Right kidney (tissue), 1 donor: Measurements from ENCODE around the gene CSGALNACT2.

Experiments used
- DNase-seq: peaks from one replicate; pipeline ENCODE4 v3.0.0-alpha.2; 2016

Gene CSGALNACT2

DNA sequence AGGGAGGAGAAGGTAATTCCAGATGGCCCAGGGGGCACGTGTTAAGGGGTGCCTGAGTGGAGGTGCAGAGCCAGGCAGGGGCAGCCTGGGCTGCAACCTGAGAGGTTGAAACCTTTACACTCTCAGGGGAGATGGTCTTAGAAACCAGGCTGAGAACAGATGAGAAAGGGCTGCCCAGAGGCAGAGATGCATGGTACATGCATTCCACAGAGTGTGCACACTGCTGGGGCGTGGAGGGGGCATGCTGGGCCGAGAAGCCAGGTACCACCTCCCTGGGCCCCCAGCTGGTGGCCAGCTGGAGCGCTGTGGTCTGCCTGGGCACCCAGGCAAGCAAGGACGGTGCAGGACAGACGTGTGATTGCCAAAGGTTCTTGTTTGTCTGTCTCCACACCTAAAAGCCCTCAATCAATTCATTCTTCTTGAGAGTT is 14.1 kb upstream of the CSGALNACT2 start:
- no peak for DNase-seq

DNA sequence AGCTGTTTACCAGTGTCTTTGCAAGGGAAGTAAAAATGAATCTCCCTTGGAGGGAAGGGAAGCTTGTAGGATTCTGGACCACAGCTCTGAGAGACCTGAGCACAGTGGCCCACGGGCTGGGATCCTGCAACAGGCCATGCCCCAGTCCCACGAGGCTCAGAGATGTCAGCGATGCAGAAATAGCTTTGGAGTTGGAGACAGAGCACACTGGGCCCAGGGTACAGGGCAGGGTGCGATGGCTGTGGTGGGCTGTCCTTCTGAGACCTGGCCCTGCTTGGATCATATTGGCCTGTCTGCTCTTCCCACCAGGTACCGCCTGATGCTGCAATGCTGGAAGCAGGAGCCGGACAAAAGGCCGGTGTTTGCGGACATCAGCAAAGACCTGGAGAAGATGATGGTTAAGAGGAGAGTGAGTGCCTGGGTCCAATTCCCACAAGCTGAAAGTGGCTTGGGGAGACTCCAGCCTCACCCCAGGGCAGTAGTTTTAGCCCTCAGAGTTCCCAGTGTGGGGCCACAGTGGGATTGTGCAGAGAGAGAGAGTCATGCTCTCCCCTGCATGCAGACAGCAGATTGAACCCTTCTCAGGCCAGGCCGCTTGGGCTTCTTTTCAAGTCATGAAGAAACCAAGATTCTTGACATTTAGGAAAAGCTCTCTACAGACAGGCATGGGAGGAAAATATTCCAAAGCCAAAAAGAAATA is 13.5 kb upstream of the CSGALNACT2 start:
- no peak for DNase-seq

DNA sequence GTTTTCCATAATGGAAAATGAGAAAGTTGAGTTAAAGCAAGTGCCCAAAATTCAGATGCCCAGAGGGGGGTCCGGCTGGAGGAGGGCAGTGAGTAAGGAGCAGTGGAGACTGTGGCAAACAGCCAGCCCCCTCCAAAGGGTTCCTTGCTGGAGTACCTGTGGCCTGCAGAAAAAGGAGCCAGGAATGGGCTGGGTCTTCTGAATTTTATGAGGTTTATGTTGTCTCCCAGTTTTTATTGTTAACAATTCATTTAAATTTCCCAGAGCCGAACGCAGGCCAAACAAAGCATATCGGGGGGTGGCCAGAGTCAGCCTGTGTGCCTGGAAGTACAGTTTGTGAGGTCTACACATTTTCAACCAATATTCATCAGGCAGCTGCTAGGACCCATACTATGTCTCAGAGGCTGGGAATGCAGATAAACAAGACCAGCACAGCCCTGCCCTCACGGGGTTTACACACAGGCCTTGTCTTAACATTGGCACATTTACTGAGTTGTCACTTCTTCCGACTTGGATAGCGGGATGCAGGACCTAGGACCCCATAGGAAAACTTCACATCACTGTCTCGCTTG is 12.9 kb upstream of the CSGALNACT2 start:
- DNase-seq, result no peak

DNA sequence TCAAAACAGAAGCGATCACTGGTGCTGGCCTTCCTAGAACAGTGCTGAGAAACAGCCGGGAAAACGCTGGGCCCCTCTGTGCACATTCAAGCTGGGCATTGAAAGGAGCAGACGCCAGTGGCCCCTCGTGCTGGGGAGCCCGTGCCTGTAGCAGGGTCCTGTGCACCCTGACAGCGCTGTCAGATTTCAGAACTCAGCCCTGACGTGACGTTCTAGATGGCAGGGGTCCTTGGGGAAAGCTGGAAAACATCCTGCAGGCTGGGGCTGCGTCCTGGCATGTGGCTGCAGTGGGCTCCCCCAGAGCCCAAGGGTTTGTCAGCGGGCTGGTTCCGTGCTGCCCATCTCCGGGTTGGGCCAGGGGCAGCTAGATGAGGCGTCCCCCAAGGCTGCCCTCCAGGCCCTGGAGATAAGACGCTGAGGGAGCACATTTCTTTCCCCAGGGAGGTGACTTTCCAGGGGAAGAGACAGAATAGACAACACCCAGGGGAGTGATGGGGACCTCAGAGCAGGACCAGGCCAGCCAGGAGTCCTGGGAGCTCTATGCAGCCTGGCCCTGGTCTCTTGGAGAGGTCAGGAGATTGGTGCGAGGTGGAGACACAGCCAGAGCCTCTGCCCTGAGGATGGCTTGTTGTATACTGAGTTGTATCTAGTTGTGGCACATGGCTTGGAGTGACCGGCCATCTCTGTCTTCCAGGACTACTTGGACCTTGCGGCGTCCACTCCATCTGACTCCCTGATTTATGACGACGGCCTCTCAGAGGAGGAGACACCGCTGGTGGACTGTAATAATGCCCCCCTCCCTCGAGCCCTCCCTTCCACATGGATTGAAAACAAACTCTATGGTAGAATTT is 12.1 kb upstream of the CSGALNACT2 start:
- DNase-seq, result no peak

DNA sequence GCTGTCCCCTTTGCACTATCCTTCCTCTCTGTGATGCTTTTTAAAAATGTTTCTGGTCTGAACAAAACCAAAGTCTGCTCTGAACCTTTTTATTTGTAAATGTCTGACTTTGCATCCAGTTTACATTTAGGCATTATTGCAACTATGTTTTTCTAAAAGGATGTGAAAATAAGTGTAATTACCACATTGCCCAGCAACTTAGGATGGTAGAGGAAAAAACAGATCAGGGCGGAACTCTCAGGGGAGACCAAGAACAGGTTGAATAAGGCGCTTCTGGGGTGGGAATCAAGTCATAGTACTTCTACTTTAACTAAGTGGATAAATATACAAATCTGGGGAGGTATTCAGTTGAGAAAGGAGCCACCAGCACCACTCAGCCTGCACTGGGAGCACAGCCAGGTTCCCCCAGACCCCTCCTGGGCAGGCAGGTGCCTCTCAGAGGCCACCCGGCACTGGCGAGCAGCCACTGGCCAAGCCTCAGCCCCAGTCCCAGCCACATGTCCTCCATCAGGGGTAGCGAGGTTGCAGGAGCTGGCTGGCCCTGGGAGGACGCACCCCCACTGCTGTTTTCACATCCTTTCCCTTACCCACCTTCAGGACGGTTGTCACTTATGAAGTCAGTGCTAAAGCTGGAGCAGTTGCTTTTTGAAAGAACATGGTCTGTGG is 11.4 kb upstream of the CSGALNACT2 start:
- no peak for DNase-seq

DNA sequence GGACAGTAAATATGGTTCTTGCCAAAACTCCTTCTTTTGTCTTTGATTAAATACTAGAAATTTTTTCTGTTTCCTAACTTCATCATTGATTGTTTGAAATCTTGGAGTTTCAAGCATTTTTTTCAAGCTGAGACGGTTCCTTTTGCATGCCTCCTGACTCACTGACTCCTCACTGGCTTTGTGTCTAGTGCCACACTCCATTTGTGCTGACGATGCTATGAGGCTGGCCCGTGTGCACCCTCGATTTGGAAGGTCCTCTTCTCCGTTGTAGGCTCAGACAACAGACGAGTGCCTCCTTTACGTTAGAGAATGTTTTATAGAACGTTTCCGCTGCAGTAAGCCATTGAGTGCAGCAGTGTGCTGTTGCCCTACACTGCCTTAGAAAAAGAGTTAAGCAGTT is 10.8 kb upstream of the CSGALNACT2 start:
- DNase-seq, result no peak

DNA sequence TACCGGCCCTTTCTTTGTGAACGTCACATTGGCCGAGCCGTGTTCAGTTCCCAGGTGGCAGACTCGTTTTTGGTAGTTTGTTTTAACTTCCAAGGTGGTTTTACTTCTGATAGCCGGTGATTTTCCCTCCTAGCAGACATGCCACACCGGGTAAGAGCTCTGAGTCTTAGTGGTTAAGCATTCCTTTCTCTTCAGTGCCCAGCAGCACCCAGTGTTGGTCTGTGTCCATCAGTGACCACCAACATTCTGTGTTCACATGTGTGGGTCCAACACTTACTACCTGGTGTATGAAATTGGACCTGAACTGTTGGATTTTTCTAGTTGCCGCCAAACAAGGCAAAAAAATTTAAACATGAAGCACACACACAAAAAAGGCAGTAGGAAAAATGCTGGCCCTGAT is 9.9 kb upstream of the CSGALNACT2 start:
- no peak for DNase-seq

DNA sequence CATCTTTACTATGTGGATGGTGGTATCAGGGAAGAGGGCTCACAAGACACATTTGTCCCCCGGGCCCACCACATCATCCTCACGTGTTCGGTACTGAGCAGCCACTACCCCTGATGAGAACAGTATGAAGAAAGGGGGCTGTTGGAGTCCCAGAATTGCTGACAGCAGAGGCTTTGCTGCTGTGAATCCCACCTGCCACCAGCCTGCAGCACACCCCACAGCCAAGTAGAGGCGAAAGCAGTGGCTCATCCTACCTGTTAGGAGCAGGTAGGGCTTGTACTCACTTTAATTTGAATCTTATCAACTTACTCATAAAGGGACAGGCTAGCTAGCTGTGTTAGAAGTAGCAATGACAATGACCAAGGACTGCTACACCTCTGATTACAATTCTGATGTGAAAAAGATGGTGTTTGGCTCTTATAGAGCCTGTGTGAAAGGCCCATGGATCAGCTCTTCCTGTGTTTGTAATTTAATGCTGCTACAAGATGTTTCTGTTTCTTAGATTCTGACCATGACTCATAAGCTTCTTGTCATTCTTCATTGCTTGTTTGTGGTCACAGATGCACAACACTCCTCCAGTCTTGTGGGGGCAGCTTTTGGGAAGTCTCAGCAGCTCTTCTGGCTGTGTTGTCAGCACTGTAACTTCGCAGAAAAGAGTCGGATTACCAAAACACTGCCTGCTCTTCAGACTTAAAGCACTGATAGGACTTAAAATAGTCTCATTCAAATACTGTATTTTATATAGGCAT is 9.1 kb upstream of the CSGALNACT2 start:
- no peak for DNase-seq

DNA sequence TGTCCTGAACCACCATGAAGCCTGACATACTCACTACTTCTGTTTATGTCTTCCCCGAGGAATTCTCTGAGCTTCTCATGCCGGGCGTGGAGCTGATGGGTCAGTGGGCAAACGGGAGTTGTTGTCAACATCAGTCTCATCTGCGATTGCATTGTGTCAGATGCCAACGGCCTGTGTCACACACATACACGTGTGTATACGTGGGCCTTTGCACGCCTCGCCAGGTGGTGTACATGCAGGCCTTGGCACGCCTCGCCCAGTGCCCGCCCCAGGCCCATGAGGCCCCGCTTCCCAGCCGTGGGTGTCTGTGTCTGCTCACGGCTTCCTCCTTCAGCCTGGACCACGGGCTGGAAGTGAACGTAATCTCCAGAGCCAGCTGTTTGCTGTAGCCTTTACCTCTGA is 7.5 kb upstream of the CSGALNACT2 start:
- no peak for DNase-seq

DNA sequence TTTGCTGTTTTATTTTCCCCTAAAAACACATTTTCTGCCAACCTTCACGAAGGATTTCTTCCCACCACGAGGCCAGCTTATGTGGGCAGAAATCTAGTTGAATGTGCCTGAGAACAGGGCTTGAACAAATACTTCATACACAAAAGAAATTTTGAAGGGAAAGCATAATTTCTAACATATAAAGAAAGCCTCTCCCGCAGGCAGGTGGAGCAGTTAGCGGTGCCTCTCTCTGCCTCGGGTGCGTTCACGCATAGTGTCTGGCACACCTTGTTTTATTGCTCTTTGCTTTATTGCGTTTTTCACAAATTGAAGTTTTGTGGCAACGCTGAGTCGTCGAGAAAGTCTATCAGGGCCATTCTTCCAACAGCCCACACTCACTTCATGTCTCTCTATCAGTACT is 7.0 kb upstream of the CSGALNACT2 start:
- no peak for DNase-seq

DNA sequence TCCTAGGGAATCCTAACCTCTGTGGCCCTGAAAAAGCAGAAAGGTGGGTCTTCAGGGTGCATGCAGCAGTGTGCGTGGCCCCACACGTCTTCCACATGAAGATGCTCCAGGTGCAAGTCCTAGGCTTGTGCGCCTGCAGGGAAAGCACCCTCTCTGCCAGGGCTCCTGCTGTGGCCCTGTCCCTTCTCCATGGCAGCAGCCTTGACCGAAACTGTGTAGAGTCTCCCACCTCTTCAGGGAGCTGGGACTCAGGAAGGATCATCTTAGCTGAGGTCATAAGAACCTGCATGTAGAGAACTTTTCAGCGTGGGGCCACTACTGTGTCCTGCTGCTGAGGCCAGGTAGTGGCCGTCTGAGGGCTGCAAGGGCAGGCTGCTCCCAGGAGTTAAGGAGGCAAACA is 6.3 kb upstream of the CSGALNACT2 start:
- no peak for DNase-seq

DNA sequence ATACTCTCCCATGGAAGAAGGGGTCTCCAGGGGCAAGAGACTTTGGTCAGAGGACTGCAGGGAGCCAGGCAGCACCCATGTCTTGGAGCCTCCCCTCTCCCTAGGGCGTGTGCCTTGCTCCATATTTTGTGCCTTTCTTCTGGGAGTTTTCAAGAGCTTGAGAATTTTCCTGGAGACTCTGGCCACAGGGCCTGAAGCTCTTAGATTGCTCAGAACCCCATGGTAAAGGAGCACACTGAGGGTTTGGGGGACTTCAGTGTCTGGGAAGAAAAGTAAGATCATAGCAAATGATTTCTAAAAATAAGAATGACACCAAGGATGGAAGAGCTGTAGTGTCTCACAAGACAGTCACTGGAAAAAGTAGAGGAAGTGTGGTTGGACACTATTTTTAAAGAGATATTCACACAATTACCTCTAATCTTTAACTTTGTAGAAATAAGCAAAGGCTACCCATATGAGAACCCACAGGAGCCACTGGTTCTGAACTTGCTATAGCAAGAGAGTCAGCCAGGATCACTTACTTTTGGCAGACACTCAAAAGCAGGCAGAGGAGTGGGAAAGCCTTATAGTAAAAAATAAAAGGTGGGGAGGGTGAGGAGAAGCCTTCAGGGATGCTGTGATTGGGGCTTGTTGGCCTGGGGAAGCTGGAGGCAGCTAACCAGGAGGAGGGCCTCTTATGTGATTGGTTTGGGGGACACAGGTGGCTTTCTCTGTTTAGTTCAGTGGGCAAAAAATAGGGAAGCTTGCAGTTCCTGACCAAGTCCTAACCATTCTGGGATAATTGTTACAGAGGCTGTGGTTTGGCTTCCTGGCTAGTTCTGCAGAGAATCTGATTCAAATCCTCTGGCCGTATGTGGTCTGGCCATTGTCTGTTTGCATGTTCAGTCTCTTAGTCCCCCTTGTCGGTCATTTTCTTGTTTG is 5.1 kb upstream of the CSGALNACT2 start:
- DNase-seq, result no peak

DNA sequence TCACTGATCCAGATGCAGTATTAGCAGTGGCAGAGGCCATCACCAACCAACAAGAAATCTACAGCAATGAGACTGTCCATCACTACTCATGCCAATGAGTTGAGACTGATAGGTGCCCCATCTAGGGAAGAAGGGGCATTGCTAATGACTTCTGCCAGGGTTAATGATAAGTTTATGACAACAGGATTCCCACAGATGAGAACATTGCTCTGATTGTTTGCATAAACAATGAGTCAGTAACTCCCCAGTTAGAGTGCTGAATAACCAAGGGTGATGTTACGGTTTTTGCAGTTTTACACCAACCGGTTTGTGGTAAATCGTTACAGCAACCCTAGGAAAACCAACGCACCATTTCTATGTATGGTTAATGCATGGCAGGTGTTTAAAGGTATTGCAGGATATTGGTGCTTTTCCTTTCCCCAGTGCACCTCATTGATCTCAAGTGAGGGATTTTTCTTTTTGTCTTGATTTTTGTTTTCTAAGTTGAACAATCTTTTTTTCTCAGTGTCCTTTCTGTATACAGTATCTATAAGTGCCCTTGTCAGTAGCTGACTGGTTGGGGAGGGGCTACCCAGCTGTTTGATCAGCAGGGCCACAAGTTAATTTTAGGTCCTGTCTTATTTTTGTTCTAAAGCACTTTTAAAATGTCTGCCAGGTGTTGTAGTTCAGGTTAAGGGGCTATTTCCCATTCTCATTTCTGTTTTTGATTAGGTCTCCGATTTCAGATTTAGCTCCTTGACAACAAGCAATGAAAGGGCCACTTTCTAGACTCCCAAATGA is 3.9 kb upstream of the CSGALNACT2 start:
- no peak for DNase-seq

DNA sequence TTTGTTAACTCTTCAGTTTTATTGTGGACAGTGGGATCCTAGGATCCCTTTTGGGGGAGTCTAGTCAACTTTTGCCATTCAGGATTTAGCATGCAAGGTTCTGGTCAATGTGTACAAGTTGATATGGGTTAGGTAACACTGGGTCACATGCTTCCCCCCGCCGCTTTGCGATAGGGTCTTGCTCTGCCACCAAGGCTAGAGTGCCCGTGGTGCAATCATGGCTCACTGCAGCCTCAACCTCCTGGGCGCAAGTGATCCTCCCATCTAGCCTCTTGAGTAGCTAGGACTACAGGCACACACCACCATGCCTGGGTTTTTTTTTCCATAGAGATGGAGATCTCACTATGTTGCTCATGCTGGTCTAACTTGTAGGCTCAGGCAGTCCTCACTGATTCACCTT is 3.2 kb upstream of the CSGALNACT2 start:
- DNase-seq, result no peak

DNA sequence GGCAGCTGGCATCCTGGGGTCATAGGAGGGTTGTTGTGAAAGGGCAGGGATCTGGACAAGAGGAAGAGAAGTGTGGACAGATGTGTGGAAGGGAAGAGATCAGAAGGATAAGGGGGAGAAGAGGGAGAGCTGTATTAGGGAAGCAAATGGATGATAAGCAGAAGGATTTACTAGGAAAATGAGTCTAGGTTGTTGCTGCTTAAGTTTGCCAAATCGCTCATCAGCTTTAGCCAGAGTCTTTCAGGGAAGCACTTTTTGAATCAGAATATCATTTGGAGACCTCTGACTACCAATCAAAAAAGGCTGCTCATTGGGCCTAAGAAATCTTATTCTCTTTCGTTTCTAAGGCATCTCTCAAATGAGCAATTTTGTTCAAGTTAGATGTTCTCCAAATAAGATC is 2.6 kb upstream of the CSGALNACT2 start:
- no peak for DNase-seq

DNA sequence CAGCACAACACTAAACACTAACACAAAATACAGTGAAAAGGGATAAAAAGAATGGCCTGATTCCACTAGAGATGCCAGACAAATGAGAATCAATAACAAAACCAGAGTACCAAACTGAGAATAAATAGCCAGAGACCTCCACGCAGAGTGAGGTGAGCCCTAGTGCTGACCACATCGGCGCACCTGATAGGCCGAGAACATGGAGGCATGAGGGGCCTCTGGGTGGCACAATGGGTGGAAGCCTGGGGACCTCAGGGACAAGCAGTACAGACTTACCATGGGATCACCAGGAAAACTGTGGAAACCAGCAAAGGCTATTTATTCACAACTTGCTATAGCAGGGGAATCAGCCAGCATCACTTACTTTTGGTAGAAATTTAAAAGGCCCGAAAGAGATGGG is 1.8 kb upstream of the CSGALNACT2 start:
- DNase-seq, result no peak

DNA sequence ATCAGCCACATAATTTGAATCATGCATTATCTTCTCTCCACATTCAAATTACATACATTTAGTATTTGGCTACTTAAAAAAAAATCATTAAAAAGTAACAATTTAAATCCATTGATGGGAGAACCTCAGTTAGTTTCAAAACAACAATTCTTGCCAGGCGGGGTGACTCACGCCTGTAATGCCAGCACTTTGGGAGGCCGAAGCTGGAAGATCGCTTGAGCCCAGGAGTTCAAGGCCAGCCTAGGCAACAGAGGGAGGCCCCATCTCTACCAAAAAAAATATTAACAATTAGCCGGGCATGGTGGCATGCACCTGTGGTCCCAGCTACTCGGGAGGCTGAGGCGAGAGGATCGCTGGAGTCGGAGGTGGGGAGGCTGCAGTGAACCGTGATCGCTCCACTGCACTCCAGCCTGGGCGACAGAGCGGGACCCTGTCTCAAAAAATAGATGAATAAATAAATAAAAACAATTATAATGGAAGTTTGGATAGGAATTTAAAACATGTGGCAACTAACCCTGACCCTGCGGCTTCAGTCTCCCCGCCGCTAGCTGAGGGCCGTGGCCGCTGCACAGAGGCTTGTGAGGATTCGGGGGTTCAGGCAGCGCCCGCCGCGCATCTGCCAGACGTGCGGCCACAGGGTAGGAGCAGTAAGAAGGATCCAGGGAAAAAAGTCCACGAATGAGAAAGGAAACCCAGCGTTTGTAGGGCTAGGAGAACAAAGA is 1.1 kb upstream of the CSGALNACT2 start:
- DNase-seq, result no peak

DNA sequence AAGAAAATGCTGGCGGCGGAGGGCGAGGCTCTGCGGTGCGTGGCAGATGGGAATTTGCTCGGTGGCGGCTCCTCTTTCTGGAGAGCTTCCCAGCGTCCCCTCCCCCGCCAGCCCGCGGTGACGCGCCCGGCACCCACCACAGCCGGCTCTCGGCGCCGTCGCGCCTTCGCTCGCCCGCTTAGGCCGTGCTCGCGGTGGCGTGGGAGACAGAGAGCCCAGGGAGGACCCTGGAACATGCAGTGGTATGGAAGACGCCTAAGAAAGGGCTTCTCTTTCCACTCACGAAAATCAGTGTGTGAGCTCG is 576 bp upstream of the CSGALNACT2 start:
- peak; percentile 91 for DNase-seq

DNA sequence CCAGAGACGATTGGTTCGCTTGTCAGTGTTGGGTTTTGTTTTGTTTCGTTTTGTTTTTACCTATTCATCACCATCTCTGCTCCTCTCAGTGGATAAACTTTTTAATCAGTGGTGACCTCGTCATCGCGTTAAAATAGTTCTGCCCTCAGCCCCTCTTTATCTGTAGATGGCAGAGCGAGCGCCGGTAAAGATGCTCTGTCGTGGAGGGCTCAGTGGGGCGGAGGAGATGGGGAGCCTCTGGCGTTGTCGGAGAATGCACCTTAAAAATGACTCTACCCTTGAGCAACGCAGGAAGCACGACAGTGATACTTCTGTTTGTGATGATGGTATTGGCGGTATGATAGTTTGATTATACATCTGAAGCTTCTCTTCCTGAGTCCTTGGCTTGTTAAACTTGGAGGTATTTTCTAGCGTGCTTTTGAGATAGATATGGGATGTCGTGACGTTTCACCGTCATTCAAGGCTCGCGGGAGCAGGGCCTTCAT is 554 bp downstream of the CSGALNACT2 start:
- no peak for DNase-seq

DNA sequence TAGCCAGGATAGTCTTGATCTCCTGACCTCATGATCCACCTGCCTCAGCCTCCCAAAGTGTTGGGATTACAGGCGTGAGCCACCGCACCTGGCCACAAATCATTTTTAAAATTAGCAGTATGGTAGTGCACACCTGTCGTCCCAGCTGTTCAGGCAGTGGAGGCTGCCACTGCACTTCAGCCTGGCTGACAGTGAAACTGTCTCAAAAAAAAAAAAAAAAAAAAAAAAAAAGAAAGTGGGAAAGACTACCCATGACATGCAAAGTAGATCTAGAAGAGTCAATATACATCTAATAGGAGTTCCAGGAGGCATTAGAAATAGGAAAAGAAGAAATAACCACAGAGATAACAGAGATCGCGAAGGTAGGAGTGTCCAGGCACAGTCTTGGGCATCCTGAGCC is 3.2 kb downstream of the CSGALNACT2 start:
- no peak for DNase-seq
